ENCODE measurements around the gene USP28. TPM values are rescaled to one million over a fixed set of nuclear protein-coding genes. Genes with fewer than 3 reads are reported as not detected.
"Not testable (repeated sequence)": the region's sequence is repeated elsewhere in the genome, so short reads cannot be mapped to it uniquely, and the experiment has no call there.

The USP28 gene
- total RNA-seq, 1 donor from 2014 or later: 44.1 TPM

GRCh38 chr11:113840932-113841664 is 34.3 kb downstream of the USP28 start:
- intact Hi-C loops (cut with micrococcal nuclease): no loop called here

GRCh38 chr11:113839842-113840241 is 35.5 kb downstream of the USP28 start:
- intact Hi-C loops (cut with micrococcal nuclease): no loop called here

- intact Hi-C loops (cut with micrococcal nuclease): no loop called here
Observed at GRCh38 chr11:113838005-113838404, 37.4 kb downstream of the USP28 start.

GRCh38 chr11:113835306-113835705 is 40.1 kb downstream of the USP28 start:
- intact Hi-C loops (cut with micrococcal nuclease): no loop called here

- intact Hi-C loops (cut with micrococcal nuclease): no loop called here
Observed at GRCh38 chr11:113833151-113833550, 42.2 kb downstream of the USP28 start.

- intact Hi-C loops (cut with micrococcal nuclease): no loop called here
Observed at GRCh38 chr11:113831314-113831713, 44.1 kb downstream of the USP28 start.

GRCh38 chr11:113829751-113830150 is 45.6 kb downstream of the USP28 start:
- intact Hi-C loops (cut with micrococcal nuclease): no loop called here

- intact Hi-C loops (cut with micrococcal nuclease): no loop called here
Observed at GRCh38 chr11:113828191-113828590, 47.2 kb downstream of the USP28 start.

GRCh38 chr11:113827477-113827876 is 47.9 kb downstream of the USP28 start:
- intact Hi-C loops (cut with micrococcal nuclease): no loop called here

GRCh38 chr11:113818426-113818825 is 56.9 kb downstream of the USP28 start:
- intact Hi-C loops (cut with micrococcal nuclease): no loop called here

- intact Hi-C loops (cut with micrococcal nuclease): no loop called here
Observed at GRCh38 chr11:113817626-113818025, 57.7 kb downstream of the USP28 start.

GRCh38 chr11:113817162-113817561 is 58.2 kb downstream of the USP28 start:
- intact Hi-C loops (cut with micrococcal nuclease): no loop called here

GRCh38 chr11:113814181-113814580 is 61.2 kb downstream of the USP28 start:
- intact Hi-C loops (cut with micrococcal nuclease): no loop called here

GRCh38 chr11:113808931-113809330 is 66.4 kb downstream of the USP28 start:
- intact Hi-C loops (cut with micrococcal nuclease): loop anchor here (10.0 kb wide), 1 partner anchor 456 kb away; no protein-coding TSS in a partner anchor

- intact Hi-C loops (cut with micrococcal nuclease): loop anchor here (10.0 kb wide), 1 partner anchor 458 kb away; no protein-coding TSS in a partner anchor
Observed at GRCh38 chr11:113806406-113806805, 69.0 kb downstream of the USP28 start.

GRCh38 chr11:113805640-113806039 is 69.7 kb downstream of the USP28 start:
- intact Hi-C loops (cut with micrococcal nuclease): loop anchor here (10.0 kb wide), 1 partner anchor 459 kb away; no protein-coding TSS in a partner anchor

- intact Hi-C loops (cut with micrococcal nuclease): loop anchor here (10.0 kb wide), 1 partner anchor 462 kb away; no protein-coding TSS in a partner anchor
Observed at GRCh38 chr11:113802621-113803020, 72.8 kb downstream of the USP28 start.

- intact Hi-C loops (cut with micrococcal nuclease): loop anchor here (1.0 kb wide), 1 partner anchor 491 kb away; no protein-coding TSS in a partner anchor
Observed at GRCh38 chr11:113796663-113797259, 78.6 kb downstream of the USP28 start.

- intact Hi-C loops (cut with micrococcal nuclease): no loop called here
Observed at GRCh38 chr11:113789675-113790320, 85.6 kb downstream of the USP28 start.

GRCh38 chr11:113789016-113789415 is 86.4 kb downstream of the USP28 start:
- intact Hi-C loops (cut with micrococcal nuclease): not testable (repeated sequence)

GRCh38 chr11:113782134-113782533 is 93.2 kb downstream of the USP28 start:
- intact Hi-C loops (cut with micrococcal nuclease): no loop called here

- intact Hi-C loops (cut with micrococcal nuclease): no loop called here
Observed at GRCh38 chr11:113781682-113782081, 93.7 kb downstream of the USP28 start.
